ENCODE data around the gene CFAP299.

DNA sequence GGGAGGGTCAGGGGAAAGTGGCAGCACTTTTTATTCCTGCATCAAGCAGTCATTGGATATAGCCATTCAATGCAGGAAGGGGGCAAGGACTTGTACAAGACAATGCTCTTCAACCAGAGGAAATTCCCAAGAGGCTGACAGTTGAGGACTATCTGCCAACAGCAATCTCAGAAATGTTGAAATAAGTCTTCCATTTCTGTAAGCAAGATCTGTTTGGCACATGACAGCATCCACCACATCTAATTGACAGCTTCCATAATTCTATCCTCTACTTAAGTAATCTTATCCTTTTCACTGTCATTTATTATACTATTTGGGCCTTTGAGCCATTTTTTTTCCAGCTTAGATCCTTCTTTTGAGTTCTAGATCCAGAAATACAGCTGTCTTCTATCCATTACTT is 110.7 kb downstream of the CFAP299 start:
- TF ChIP-seq YY1 (IDR thresholded peaks at IDR 0.05; ENCODE audit: extremely low read depth, insufficient replicate concordance, low read depth, low read length) (no peak), RAD21 (IDR thresholded peaks at IDR 0.05; ENCODE audit: low read depth) (no peak), REST (IDR thresholded peaks at IDR 0.05; ENCODE audit: low read depth) (no peak), POLR2A (IDR thresholded peaks at IDR 0.05; ENCODE audit: borderline replicate concordance, extremely low read depth, insufficient read depth, insufficient read length) (no peak), CTCF (IDR thresholded peaks at IDR 0.05 in 2 of 3, conservative IDR thresholded peaks at IDR 0.05 in 1 of 3; ENCODE audit: borderline replicate concordance in 1 of 3, insufficient read depth in 1 of 3, low read depth in 2 of 3, low read length in 2 of 3) (no peak), CEBPB (IDR thresholded peaks at IDR 0.05; ENCODE audit: low read depth) (no peak), EZH2 (IDR thresholded peaks at IDR 0.05) (no peak)
- TF ChIP-seq, protein P1, sequence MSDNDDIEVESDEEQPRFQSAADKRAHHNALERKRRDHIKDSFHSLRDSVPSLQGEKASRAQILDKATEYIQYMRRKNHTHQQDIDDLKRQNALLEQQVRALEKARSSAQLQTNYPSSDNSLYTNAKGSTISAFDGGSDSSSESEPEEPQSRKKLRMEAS (IDR thresholded peaks at IDR 0.05): no peak

Measured in HCT116 (cell line).